ENCODE measurements around the gene ARHGAP45.

GRCh38 chr19:1054102-1055027 lies 12.6 kb upstream of the ARHGAP45 start:
- TF ChIP-seq, protein P1, sequence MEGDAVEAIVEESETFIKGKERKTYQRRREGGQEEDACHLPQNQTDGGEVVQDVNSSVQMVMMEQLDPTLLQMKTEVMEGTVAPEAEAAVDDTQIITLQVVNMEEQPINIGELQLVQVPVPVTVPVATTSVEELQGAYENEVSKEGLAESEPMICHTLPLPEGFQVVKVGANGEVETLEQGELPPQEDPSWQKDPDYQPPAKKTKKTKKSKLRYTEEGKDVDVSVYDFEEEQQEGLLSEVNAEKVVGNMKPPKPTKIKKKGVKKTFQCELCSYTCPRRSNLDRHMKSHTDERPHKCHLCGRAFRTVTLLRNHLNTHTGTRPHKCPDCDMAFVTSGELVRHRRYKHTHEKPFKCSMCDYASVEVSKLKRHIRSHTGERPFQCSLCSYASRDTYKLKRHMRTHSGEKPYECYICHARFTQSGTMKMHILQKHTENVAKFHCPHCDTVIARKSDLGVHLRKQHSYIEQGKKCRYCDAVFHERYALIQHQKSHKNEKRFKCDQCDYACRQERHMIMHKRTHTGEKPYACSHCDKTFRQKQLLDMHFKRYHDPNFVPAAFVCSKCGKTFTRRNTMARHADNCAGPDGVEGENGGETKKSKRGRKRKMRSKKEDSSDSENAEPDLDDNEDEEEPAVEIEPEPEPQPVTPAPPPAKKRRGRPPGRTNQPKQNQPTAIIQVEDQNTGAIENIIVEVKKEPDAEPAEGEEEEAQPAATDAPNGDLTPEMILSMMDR (conservative IDR thresholded peaks at IDR 0.05; ENCODE audit: low read depth, low read length) = no peak
- no peak for TF ChIP-seq EZH2phosphoT487 (IDR thresholded peaks at IDR 0.05; ENCODE audit: borderline replicate concordance, low read length)
- no peak for TF ChIP-seq EZH2 (IDR thresholded peaks at IDR 0.05; ENCODE audit: low read length, unreplicated experiment)
